Putamen (tissue), 1 donor: ENCODE measurements around the gene AGAP4.
"Not testable (repeated sequence)": the region's sequence is repeated elsewhere in the genome, so short reads cannot be mapped to it uniquely, and the experiment has no call there.

Source experiments
- DNase-seq: peaks from one replicate; pipeline ENCODE4 v3.0.0-alpha.2; 2016; ENCODE audit warnings: low spot score

Gene AGAP4

GRCh38 chr10:45790694-45791426 is 56.4 kb downstream of the AGAP4 start:
- DNase-seq: not testable (repeated sequence)

DNA sequence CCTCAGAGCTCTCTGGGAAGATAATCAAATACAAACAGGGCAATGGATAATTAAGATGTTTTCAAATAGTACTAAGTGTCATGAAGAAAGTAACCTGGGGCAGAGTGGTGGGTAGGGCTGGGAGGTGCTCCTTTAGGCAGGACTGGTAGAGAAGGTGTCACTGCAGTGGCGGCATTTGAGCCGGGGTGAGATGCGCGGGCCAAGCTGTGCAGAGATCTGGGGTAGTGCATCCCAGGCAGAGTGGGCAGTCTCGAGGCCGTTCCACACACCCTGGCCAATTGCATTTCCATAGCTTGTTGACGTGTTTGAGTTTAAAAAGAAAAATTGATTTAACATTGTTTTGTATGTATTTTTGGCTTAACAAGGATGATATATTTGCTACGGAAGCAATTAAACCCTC is 57.3 kb downstream of the AGAP4 start:
- DNase-seq: not testable (repeated sequence)

DNA sequence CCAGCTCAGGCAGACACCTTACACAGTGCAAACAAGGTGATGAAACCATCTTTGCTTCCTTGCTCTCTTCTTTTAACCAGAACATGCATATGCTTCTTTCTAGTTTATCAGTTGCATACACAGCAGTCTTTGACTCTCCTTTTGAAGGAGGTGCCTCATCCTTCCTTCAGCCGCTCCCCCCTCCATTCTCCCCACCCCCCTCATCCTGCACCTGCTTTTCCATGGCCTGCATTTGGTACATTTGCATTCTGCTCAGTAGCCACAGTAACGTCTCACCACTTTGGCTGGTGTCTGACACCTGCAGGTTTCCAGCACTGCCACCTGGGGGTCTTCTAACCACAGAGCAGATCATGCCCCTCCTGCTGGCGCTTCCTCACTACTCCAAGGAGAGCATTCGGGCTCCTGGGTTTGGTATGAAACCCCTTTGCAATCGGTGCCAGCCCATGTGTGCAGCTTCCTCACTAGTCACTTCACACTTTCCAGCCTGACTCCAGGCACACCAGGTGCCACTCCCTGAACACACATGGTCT is 60.0 kb downstream of the AGAP4 start:
- DNase-seq: not testable (repeated sequence)

DNA sequence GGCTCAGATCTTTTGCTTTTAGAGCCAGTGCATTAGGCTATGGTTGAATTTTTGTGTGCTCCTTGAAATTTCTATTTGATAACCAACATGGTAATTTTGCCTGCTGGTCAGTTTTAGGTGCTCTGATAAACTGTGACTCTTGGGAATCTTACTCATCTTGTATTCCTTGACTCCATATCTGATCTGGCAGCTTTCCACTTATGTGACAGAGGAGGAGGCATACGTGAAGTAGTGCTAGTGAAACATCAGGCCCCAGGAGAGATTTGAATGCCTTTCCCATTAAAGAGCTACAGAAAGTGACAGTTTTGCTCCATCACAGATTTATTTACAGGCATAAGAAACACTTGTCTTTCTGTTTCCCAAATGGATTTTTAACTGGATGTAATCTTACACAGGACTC is 61.1 kb downstream of the AGAP4 start:
- DNase-seq: not testable (repeated sequence)
